AG09319 (cell line): Measurements from ENCODE around the gene MYCBP2.
"Not testable (repeated sequence)": the region's sequence is repeated elsewhere in the genome, so short reads cannot be mapped to it uniquely, and the experiment has no call there.

Source experiments
- DNase-seq: peaks from one replicate; pipeline ENCODE4 v3.0.0-alpha.2; 2010; ENCODE audit warnings: low read depth; ENCODE audit errors: extremely low read depth
- TF ChIP-seq, protein P1 (sequence below): IDR thresholded peaks from 2 replicates; pipeline ENCODE4 v1.5.1; 2011; ENCODE audit warnings: low read depth, mild to moderate bottlenecking, inconsistent platforms, low read length, moderate library complexity

The MYCBP2 gene

DNA sequence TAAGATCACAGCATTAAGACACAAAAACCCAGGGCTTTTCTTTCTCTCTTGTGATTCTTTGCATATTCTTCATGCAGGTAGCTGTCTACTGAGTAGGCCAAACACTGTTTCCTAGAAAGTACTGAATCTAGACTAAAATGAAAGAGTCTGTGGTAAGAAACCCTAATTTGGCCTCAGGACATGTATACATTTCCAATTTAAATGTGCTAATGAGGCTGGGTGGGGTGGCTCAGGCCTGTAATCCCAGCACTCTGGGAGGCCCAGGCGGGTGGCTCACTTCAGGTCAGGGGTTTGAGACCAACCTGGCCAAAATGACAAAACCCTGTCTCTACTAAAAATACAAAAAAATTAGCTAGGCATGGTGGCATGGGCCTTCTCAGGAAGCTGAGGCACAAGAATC lies 57.8 kb downstream of the MYCBP2 start:
- DNase-seq: no peak
- TF ChIP-seq, protein P1, sequence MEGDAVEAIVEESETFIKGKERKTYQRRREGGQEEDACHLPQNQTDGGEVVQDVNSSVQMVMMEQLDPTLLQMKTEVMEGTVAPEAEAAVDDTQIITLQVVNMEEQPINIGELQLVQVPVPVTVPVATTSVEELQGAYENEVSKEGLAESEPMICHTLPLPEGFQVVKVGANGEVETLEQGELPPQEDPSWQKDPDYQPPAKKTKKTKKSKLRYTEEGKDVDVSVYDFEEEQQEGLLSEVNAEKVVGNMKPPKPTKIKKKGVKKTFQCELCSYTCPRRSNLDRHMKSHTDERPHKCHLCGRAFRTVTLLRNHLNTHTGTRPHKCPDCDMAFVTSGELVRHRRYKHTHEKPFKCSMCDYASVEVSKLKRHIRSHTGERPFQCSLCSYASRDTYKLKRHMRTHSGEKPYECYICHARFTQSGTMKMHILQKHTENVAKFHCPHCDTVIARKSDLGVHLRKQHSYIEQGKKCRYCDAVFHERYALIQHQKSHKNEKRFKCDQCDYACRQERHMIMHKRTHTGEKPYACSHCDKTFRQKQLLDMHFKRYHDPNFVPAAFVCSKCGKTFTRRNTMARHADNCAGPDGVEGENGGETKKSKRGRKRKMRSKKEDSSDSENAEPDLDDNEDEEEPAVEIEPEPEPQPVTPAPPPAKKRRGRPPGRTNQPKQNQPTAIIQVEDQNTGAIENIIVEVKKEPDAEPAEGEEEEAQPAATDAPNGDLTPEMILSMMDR: no peak

GRCh38 chr13:77267362-77267761 lies 59.5 kb downstream of the MYCBP2 start:
- peak; percentile 0 for DNase-seq
- TF ChIP-seq, protein P1: no peak

GRCh38 chr13:77265336-77265735 lies 61.6 kb downstream of the MYCBP2 start:
- DNase-seq: no peak
- TF ChIP-seq, protein P1: no peak

DNA sequence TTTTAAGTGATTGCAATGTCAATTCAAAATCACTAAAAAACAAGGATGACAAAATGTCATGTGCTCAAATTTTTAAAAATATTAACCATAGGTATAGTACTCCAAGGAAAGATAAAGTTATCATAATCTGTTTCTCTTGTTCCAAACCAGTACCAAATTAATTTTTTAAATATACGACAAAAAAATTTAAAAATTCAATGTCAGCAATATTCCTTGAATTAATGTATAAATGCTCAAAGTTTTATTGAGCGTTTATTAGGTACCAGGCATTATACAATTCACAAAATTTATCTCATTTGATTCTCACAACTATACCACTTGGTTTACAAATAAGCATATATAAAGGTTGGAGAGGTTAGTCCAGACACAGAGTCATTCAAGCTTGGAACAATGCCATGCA lies 64.7 kb downstream of the MYCBP2 start:
- DNase-seq: no peak
- TF ChIP-seq, protein P1: no peak

GRCh38 chr13:77250975-77251374 lies 75.9 kb downstream of the MYCBP2 start:
- no peak for DNase-seq
- TF ChIP-seq, protein P1: no peak

DNA sequence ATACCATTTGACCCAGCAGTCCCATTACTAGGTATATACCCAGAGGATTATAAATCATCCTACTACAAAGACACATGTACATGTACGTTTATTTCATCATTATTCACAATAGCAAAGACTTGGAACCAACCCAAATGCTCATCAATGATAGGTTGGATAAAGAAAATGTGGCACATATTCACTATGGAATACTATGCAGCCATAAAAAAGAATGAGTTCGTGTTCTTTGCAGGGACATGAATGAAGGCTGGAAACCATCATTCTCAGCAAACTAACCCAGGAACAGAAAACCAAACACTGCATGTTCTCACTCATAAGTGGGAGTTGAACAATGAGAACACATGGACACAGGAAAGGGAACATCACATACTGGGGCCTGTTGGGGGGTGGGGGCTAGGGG lies 81.7 kb downstream of the MYCBP2 start:
- DNase-seq: not testable (repeated sequence)

DNA sequence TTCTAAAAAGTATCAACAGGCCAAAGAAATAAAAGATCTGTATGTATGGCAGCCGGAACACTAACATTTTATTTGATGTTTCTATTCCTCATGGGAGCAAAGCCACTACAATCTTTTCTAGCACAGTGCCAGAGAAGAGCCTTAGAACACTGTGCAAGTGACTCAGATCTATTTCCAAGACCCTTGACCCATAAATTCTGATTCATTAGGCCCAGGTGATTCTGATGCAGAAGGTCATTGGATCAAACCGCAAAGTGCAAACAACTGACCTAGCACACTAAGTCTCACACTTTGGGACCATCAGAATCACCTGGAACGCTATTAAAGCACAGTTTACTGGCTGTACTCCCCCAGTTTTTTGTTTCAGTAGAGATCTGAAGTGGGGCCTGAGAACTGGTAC lies 87.6 kb downstream of the MYCBP2 start:
- DNase-seq: no peak
- TF ChIP-seq, protein P1: no peak

DNA sequence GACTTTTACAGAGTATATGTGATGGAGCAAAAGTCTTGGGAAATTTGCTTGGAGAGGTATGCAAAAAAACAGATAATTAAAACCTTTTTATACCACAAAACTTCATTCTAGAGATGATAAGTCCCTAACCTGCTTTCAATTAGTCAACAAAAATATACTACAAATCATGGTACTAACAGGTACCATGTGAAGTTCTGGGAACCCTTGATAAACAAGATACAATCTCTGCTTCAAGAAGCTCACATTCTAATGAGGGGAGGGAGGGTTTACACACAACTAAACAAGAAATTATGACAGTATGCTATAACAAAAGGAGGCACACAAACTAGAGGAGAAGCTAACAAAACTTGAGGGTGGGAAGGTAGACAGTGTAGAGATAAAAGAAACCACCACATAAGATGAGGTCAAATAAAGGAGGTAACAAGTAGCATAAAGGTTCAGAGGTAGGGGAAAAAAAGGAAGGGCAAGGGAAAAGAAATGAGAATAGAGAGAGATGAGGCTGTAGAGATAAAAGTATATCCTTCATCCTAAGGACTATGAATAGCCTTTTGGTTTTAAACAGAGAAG lies 91.4 kb downstream of the MYCBP2 start:
- TF ChIP-seq, protein P1: no peak
- no peak for DNase-seq
